Subcutaneous abdominal adipose tissue (tissue), 5 donors: ENCODE results near the gene CELSR3.

ENCODE experiments used
- H3K27ac ChIP-seq: one replicate; pipeline ENCODE4 v1.7.0; 2013; ENCODE audit warnings: low read depth, mild to moderate bottlenecking, inconsistent platforms, low read length, moderate library complexity
- H3K27me3 ChIP-seq, 5 donors: one replicate each; pipeline ENCODE4 v1.7.0; 2013; ENCODE audit warnings: low read length in 5 of 5, inconsistent platforms in 1 of 5; ENCODE audit not compliant: control insufficient read depth in 5 of 5, insufficient read depth in 4 of 5
- H3K36me3 ChIP-seq, 5 donors: one replicate each; pipeline ENCODE4 v1.7.0; 2013; ENCODE audit warnings: low read length in 5 of 5; ENCODE audit not compliant: control insufficient read depth in 5 of 5, insufficient read depth in 5 of 5
- H3K4me1 ChIP-seq, 5 donors: one replicate each; pipeline ENCODE4 v1.7.0; 2013; ENCODE audit warnings: low read length in 5 of 5, mild to moderate bottlenecking in 3 of 5, moderate library complexity in 1 of 5; ENCODE audit not compliant: control insufficient read depth in 5 of 5, insufficient read depth in 5 of 5
- H3K4me3 ChIP-seq, 5 donors: one replicate each; pipeline ENCODE4 v1.7.0; 2013; ENCODE audit warnings: low read length in 5 of 5, low read depth in 1 of 5
- H3K9ac ChIP-seq, 5 donors: one replicate each; pipeline ENCODE4 v1.7.0; 2013; ENCODE audit warnings: low read length in 5 of 5, mild to moderate bottlenecking in 4 of 5, moderate library complexity in 3 of 5
- H3K9me3 ChIP-seq, 5 donors: one replicate each; pipeline ENCODE4 v1.7.0; 2013; ENCODE audit warnings: low read length in 5 of 5; ENCODE audit not compliant: control insufficient read depth in 5 of 5
- donor health status: healthy.
- donor health status: healthy.
- donor health status: healthy.
- donor health status: healthy.
- donor health status: healthy.

The CELSR3 gene

GRCh38 chr3:48696601-48697000 is 33.9 kb upstream of the CELSR3 start:
- peaks cover 0 to 24% (median 20%) of the 10 kb centered on the region in 5 donors for H3K4me1 ChIP-seq
- no peaks in the 10 kb centered on the region for H3K9me3 ChIP-seq
- H3K9ac ChIP-seq = no peak overlapping the region
- H3K27ac ChIP-seq = no peak overlapping the region
- H3K36me3 ChIP-seq = peaks cover 19 to 53% (median 42%) of the 10 kb centered on the region in 5 donors
- no peaks in the 10 kb centered on the region for H3K27me3 ChIP-seq
- H3K4me3 ChIP-seq = no peak overlapping the region

- peaks cover 0 to 24% (median 20%) of the 10 kb centered on the region in 5 donors for H3K4me1 ChIP-seq
- peaks cover 20 to 56% (median 46%) of the 10 kb centered on the region in 5 donors for H3K36me3 ChIP-seq
- no peak overlapping the region for H3K9ac ChIP-seq
- no peaks in the 10 kb centered on the region for H3K9me3 ChIP-seq
- no peak overlapping the region for H3K4me3 ChIP-seq
- no peaks in the 10 kb centered on the region for H3K27me3 ChIP-seq
- H3K27ac ChIP-seq = no peak overlapping the region
Observed at GRCh38 chr3:48696156-48696555, 33.5 kb upstream of the CELSR3 start.

- Histone ChIP-seq H3K36me3 (peaks cover 22 to 63% (median 52%) of the 10 kb centered on the region in 5 donors), H3K4me1 (peaks cover 0 to 20% (median 16%) of the 10 kb centered on the region in 5 donors), H3K9ac (peak overlapping the region in 3 of 5 donors; percentile 21 to 58 (median 48)), H3K27me3 (no peaks in the 10 kb centered on the region), H3K9me3 (no peaks in the 10 kb centered on the region), H3K27ac (peak overlapping the region; percentile 81), H3K4me3 (peak overlapping the region; percentile 46 to 75 (median 62))
Observed at GRCh38 chr3:48695393-48695753, 32.7 kb upstream of the CELSR3 start.

- H3K9ac ChIP-seq = peak overlapping the region in 4 of 5 donors; percentile 21 to 58 (median 36)
- H3K4me3 ChIP-seq = peak overlapping the region; percentile 46 to 75 (median 62)
- peak overlapping the region; percentile 81 for H3K27ac ChIP-seq
- H3K36me3 ChIP-seq = peaks cover 19 to 68% (median 58%) of the 10 kb centered on the region in 5 donors
- no peaks in the 10 kb centered on the region for H3K9me3 ChIP-seq
- H3K4me1 ChIP-seq = peaks cover 0 to 20% (median 16%) of the 10 kb centered on the region in 5 donors
- no peaks in the 10 kb centered on the region for H3K27me3 ChIP-seq
Observed at GRCh38 chr3:48694610-48695392, 32.1 kb upstream of the CELSR3 start.

DNA sequence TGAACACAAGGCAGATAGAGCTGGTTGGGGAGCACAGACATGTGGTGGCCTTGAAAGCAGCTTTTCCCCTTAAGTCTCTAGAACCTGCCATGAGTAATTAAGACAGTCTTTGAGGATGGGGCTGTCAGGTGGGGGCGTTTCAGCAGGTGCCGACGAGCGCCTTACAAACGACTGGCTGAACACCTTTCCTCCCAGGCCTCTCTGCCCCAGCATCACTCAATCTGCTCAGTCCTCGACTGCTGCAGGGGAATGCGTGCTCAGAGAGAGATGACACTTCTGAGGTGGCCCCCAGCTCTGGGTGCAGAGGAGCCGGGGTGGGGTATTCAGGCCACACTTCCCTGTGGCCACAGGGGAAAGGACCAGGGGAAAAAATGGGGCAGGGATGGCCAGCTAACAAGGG is 31.1 kb upstream of the CELSR3 start:
- Histone ChIP-seq H3K4me1 (peaks cover 0 to 20% (median 16%) of the 10 kb centered on the region in 5 donors), H3K4me3 (peak overlapping the region; percentile 33 to 62 (median 48)), H3K36me3 (peaks cover 16 to 70% (median 60%) of the 10 kb centered on the region in 5 donors), H3K27ac (peak overlapping the region; percentile 81), H3K27me3 (no peaks in the 10 kb centered on the region), H3K9ac (peak overlapping the region in 3 of 5 donors; percentile 8 to 53 (median 23)), H3K9me3 (no peaks in the 10 kb centered on the region)

- no peak overlapping the region for H3K9ac ChIP-seq
- H3K27ac ChIP-seq = peak overlapping the region; percentile 81
- H3K36me3 ChIP-seq = peaks cover 16 to 76% (median 70%) of the 10 kb centered on the region in 5 donors
- H3K4me1 ChIP-seq = peaks cover 0 to 20% (median 16%) of the 10 kb centered on the region in 5 donors
- no peaks in the 10 kb centered on the region for H3K27me3 ChIP-seq
- no peaks in the 10 kb centered on the region for H3K9me3 ChIP-seq
- H3K4me3 ChIP-seq = no peak overlapping the region
Observed at GRCh38 chr3:48692551-48692950, 29.9 kb upstream of the CELSR3 start.

DNA sequence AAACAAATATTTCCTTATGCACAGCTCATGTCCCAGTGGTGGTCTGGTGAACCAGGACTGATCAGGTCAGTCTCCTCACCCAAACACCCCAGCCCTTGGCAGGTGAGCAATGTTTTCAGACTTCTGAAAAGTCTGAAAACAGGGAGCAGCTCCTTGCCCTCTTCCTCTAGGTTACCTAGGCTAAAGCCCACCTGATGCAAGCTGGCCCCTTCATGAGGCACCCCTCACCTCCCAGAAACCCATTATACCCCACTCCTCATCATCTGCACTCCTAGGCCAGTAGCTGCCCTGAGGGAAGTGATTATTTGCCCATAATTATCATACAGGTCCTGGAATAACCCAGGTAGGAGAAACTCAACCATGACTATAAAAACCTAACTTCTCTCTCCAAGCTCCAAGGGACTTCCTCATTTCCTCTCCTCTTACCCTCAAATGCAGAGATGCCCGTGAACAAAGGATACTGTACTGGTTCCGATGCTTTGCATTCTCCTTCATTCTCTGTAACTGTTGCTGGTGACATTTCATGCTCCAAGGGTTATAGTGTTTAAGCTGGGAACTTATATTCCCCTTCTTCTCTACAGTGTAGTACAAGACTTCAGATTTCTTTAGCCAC is 28.3 kb upstream of the CELSR3 start:
- no peaks in the 10 kb centered on the region for H3K27me3 ChIP-seq
- H3K4me3 ChIP-seq = no peak overlapping the region
- no peak overlapping the region for H3K27ac ChIP-seq
- peaks cover 0 to 29% (median 24%) of the 10 kb centered on the region in 5 donors for H3K4me1 ChIP-seq
- no peak overlapping the region for H3K9ac ChIP-seq
- no peaks in the 10 kb centered on the region for H3K9me3 ChIP-seq
- peaks cover 16 to 82% (median 76%) of the 10 kb centered on the region in 5 donors for H3K36me3 ChIP-seq

- Histone ChIP-seq H3K9me3 (no peaks in the 10 kb centered on the region), H3K4me3 (no peak overlapping the region), H3K27ac (no peak overlapping the region), H3K4me1 (peaks cover under 1 to 29% (median 25%) of the 10 kb centered on the region in 5 donors), H3K9ac (no peak overlapping the region), H3K27me3 (no peaks in the 10 kb centered on the region), H3K36me3 (peaks cover 16 to 72% (median 67%) of the 10 kb centered on the region in 5 donors)
Observed at GRCh38 chr3:48689384-48689783, 26.7 kb upstream of the CELSR3 start.

- H3K27me3 ChIP-seq = no peaks in the 10 kb centered on the region
- H3K36me3 ChIP-seq = peaks cover 16 to 65% (median 61%) of the 10 kb centered on the region in 5 donors
- no peak overlapping the region for H3K4me3 ChIP-seq
- H3K9me3 ChIP-seq = no peaks in the 10 kb centered on the region
- H3K9ac ChIP-seq = no peak overlapping the region
- H3K27ac ChIP-seq = no peak overlapping the region
- H3K4me1 ChIP-seq = peaks cover 5 to 29% (median 26%) of the 10 kb centered on the region in 5 donors
Observed at GRCh38 chr3:48688737-48689075, 26.0 kb upstream of the CELSR3 start.
